GM18867 (cell line): ENCODE results near the gene TRAPPC10.

Source experiments
- ATAC-seq: cut with Tn5 transposase; IDR thresholded peaks from one replicate; pipeline ENCODE4 v1.9.1; 2021; ENCODE audit warnings: mild to moderate bottlenecking, moderate library complexity; ENCODE audit not compliant: unreplicated experiment

The TRAPPC10 gene

DNA sequence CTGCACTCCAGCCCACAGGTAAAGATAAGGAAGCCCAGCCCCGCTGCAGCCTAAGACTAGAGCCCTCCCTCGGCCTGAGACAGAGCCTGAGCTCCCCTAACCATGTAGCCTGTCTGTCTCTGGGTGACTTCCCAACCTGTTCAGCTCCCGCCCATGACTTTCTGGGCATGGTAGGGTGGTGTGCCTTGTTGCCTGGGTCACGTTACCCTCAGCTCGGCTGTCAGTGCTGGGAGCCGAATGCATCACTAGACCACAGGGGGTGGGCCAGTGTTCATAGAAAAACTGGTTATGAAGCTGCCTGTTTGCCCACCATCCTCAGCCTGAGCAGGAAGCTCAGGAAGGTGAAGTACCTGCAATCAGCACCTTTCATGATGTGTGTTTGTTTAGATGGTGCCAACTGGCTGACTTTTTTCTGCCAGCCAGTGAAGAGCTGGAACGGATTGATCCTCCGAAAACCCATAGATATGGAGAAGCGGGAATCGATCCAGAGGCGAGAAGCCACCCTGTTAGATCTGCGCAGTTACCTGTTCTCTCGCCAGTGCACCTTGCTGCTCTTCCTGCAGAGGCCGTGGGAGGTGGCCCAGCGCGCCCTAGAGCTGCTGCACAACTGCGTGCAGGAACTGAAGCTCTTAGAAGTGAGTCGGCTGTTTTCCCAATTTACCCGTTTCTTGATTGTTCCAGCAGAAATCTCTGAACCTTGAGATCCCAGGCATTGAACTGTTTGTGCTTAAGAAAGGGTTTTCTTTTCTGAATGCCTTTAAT, 51.2 kb downstream of the TRAPPC10 start:
- no peak for ATAC-seq

DNA sequence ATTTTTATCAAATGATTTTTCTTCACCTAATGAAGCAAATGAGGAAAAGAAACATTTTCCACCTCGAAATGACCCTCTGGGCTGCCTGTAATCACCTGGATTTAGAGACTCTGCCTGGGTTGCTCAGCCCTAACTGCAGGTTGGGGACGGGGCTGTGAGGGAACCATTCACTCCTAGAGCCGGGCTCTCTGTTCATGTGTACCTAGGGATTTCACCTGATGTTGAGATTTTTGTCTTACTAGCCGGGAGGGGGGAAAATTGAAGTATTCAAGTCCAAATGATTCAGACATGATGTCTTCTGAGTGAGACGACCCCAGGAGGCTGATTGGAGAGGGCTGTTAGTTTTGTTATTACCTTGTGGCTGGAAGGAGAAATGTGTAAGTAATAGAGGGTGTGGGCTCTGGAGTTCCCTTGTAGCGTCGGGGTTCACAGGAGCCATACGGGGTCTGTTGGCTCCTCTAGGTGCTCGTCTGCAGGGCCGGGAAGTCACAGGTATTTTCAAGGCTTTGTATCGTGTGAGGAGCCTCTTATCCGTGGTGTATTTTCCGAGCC, 52.8 kb downstream of the TRAPPC10 start:
- peak; percentile 13 for ATAC-seq

DNA sequence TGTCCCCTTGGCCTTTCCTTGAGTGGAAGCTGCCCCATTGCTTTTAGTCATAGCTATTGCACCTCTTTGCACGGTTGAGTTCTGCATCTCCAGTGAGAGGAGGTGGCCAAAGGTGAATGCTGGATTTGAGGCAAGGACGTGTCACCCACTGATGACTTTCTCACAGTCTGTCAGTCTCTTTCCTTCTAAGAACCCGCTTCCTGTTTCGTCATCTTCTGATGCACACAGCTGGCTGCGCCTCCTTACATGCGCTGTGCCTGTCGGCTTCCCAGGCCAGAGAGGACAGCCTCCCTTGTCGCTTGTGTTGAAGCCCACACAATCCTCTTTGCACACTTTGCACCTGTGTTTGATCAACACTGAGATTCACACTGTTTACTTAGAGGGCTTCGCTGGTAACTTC, 53.3 kb downstream of the TRAPPC10 start:
- peak; percentile 88 for ATAC-seq

DNA sequence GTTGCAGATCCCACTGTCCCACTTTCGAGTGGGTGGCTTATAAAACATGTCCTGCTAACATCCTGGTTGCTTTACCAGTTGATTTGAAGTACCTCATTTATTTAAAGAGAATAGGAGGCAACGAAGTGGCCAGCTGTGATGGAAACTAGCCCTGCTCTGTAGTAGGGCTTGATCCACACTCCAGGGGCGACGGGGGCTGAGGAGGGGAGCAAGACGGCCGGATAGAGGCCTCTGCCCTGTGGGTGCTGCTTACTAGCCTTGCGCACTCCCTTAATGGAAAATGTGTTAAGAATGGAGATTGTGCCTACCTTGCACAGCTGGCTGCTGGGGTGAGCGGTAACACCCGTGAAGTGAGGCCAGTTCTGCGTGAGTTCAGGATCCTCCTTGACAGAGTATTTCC, 54.0 kb downstream of the TRAPPC10 start:
- ATAC-seq: no peak

DNA sequence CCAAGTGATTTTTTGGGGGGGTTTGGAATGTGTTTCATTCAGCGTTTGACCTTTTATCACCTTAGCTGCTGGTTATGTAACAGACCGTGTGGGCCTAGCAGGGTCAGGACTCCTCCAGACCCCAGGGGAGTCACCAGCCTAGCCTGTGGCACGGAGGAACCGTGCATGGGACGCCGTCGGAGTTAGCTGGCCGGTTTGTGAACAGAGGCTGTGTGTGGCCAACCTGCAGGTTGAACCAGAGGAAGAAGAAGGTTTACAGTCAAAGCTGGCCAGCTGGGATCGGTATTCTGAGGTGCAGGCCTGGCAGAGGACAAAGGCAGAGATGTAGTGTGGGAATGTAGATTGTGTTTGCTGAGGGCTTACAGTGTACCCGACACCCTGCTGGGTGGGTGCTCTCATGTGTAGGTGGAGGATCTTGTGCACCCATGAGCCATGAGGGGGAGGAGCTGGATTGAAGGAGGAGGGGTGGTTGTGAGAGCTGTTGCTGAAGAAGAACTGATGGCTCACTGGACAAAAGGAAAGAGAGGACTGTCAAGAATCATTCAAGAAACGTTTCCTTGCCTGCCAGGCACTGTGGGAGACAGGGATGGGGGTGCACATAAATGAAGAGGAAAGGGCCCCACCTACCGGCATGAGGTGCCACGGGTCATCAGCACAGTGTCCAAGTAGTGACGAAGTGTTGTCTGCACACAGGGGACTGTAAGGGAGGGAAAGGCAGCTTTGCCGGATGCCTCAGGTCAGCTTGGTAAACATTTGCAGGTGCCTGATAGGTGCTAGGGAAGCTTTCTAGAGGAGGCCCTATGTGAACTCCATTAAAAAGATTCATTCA, 55.1 kb downstream of the TRAPPC10 start:
- no peak for ATAC-seq

DNA sequence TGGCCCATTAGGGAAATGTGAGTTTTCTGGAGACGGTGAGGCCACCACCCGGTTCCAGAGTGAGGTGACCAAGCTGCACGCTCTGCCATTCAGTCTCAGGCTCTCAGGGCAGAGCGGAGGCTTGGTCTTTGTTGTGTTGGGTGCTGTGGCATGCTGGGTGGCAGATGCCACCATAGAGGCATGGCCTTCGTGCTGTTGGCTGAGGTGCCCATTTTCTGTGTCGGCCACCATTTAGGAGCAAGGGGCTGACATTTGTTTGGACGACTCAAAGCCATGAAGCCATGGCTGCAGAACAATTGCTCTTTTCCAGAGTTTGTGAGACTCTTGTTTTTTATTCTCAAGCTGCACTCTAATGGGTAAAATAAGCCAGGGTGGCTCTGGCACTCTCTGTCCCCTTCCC, 58.3 kb downstream of the TRAPPC10 start:
- no peak for ATAC-seq

DNA sequence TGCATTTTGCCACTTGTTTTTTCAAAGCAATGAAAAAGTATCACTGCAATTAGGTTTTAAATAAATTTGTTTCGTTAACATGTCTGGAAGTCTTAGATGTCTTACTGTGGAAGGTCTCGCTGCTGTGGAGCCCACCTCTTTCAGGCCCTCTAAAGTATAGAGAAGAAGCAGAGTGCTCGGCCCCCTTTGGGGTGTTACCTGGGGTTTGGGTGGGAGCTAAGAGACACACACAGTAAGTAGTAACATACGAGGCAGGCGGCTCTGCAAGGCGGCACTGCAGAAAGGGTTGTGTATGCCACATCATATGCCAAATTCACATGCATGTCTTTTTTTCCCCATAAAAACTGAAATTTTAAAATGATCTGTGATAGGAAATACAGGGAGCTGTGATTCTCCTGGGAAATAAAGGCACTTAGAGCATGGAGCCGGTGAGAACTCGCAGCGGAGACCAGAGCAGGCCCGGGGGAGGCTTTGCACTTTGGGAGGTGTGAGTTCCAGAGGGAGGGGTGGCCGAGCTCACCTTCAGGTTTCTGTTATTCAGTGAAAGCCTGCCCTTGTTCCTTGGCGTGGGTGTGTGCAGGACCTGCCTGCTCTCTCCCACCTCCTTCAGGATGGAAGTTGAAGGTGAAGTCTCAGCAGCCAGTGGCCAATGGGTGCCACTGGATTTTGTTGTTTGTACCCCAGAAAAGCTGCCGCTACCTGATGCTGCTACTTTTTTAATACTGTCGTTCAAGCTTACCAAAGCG, 59.4 kb downstream of the TRAPPC10 start:
- no peak for ATAC-seq

DNA sequence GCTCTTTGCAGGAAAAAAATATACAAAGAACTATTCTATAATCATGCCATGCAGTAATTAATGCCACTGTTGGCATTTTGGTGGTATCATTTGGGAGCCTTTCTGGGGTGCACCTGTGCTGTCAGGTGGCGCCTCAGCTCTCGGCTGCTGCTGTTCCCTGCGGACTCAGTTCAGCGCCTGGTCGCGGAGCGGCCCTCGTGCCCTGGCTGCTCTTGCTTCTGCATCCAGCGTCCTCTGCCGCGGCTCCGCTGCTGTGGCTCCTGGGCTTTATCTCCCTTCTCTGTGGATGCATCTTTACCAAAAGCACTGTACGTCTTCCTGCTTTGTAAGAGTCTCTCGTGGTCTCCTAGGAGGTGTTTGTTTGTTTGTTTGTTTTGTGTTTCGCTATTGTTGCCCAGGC, 60.0 kb downstream of the TRAPPC10 start:
- ATAC-seq: no peak

DNA sequence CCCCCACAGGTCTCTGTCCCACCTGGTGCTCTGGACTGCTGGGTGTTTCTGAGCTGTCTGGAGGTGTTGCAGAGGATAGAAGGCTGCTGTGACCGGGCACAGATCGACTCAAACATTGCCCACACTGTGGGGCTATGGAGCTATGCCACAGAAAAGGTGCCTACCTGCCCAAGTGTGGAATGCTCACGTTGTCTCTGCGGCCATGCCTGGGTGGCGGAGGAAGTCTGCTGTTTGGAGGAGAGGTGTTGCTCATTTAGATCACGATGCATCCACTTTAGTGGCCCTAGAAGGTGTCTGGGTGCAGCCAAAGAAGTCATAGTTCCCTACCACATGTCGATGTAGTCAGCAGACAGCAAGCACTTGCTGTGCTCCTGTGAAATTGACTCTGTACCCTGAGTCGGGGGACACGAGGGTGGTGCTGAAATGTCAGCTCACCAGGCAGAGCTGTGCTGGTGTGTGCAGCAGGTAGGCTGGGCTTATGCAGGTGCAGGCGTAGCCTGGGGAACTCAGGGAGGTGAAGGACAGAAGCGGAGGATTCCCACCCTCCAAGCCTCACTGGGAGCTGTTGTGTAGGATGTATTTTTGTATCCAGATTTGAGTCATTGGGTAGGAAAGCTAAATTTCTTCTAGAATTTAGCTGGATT, 62.3 kb downstream of the TRAPPC10 start:
- no peak for ATAC-seq

DNA sequence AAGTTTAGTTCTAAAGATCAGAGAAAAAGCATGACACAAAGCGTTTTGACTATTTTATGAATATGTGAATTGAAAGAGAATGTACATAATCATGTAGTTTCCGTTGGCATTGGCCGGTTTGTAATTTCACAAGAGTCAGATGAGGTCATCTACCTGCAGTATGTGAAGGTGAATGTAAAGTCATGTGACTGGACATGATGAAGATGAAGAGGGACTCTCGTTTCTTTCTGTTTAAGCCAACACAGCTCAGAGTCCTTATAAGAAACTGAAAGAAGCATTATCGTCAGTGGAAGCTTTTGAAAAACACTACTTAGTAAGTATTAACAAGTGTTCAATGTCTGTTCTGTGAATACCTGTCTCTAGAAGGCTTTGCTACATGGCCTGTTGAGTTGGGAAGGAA, 64.2 kb downstream of the TRAPPC10 start:
- no peak for ATAC-seq

DNA sequence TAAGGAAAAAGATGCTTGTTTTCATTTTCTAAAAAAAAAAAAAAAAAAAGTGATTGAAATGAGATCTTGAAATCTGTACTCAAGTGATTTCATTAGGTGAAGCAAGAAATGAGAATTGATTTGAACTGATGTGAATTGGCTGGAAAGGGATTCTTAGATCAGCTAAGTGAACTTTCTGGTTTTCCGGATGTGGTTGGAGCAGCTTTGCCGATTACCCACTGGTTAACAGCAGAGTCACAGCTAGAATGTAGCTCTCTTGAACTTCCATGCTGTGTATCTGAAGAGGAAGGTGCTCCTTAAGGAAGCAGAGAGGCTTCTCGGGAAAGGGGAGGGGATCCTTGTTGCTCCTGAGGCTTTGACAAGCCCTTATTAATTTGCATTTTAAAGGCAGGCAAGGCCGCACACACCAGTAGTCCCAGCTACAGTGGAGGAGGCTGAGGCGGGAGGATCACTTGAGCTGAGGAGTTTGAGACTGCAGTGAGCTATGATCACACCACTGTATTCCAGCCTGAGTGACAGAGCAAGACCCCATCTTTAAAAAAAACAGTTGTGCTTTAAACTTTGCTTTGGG, 66.4 kb downstream of the TRAPPC10 start:
- ATAC-seq: no peak

DNA sequence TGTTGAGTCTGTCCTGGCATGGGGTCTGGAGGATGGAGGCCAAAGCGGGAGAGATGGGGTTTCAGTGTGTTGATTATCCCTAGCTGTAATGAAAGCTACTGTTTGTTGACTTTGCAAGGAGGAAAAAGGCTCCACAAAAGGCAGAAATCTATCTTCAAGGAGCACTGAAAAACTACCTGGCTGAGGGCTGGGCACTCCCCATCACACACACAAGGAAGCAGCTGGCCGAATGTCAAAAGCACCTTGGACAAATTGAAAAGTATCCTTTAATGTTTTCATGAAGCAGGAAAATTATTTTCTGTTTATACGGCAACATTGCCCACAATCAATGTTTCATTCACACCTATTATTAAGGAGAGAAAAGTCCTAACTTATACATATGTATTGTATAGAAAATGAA, 67.3 kb downstream of the TRAPPC10 start:
- no peak for ATAC-seq

DNA sequence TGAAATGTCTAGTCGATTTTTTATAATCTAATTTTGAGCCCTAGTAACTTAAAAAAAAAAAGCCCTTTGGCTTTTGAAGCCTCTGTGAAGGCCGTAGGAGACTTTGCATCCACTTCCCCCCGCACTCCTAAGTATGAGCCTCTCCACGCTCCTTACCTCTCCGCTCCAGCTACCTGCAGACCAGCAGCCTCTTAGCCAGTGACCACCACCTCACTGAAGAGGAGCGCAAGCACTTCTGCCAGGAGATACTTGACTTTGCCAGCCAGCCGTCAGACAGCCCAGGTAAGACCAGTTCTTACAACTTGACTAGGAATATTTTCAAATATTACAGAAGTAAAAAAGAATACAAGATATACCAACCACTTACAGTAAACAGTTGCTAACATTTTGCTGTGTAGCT, 67.7 kb downstream of the TRAPPC10 start:
- ATAC-seq: no peak

DNA sequence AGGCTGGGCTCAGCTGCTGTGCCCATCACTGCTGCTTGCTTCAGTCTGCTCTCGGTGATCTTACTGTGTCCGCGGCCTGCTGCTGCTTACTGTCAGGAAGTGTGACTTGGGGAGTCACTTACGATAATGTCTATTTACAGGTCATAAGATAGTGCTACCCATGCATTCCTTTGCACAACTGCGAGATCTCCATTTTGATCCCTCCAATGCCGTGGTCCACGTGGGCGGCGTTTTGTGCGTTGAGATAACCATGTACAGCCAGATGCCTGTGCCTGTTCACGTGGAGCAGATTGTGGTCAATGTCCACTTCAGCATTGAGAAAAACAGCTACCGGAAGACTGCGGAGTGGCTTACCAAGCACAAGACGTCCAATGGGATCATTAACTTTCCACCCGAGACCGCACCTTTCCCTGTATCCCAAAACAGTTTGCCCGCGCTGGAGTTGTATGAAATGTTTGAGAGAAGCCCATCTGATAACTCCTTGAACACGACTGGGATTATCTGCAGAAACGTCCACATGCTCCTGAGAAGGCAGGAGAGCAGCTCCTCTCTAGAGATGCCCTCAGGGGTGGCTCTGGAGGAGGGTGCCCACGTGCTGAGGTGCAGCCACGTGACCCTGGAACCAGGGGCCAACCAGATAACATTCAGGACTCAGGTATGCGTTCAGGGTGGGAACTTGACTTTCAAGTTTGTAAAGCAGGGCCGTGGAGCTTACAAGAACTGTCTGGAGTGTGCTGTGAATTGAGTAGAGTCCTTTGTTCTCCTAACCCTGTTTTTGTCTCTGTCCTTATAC, 70.7 kb downstream of the TRAPPC10 start:
- no peak for ATAC-seq

DNA sequence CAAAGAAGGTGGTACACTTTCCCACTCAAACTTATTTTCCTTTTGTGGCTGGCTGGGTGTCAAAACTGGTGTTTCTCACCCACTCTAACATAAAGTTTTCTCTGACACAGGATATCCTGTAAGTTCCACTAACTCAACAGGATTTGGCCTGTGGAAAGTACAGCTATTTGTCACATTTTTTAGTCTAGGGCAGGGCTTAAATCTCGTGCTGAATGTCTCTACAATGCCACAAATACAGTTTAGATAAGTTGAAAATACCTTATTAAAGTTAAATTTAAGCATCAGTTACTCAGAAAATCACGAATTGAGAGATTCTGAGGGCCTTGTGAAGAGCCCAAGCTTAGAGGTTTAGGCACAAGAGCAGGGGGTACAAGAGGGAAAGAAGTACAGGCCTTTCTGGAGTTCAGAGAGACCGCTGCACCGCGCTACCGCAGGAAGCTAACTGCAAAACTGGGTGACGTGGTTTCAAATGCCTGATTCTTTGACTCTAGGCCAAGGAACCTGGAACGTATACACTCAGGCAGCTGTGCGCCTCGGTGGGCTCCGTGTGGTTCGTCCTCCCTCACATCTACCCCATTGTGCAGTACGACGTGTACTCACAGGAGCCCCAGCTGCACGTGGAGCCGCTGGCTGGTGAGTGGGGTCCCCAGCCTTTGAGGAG, 71.7 kb downstream of the TRAPPC10 start:
- no peak for ATAC-seq

DNA sequence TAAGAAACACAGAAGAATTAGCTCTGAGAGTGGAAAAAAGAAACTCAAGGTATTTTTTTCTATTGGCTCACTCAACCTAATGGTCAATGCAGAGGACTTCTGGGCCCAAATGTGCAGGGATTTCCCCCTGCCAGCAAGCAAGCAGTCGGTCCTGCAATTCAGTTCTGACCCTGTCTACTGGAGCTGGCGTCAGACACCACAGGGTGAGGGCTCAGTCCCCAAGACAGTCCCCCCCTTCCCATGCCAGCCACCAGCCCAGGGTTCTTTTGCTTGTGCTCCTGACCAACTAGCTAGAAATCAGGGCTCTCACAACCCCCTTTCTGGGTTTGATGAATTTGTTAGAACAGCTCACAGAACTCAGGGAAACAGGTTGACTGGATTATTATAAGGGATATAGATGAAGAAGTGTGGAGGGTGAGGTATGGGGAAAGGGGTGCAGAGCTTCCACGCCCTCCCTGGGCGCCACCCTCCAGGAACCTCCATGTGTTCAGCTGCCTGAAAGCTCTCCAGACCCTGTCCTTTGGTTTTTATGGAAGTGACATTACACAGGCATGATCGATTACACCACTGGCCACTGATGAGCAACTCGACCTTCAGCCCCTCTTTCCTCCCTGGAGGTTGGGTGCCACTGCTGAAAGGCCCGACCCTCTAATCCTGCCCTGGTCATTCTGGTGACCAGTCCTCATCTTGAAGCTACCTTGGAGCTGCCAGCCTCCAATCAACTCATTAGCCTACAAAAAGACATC, 72.6 kb downstream of the TRAPPC10 start:
- ATAC-seq: no peak

DNA sequence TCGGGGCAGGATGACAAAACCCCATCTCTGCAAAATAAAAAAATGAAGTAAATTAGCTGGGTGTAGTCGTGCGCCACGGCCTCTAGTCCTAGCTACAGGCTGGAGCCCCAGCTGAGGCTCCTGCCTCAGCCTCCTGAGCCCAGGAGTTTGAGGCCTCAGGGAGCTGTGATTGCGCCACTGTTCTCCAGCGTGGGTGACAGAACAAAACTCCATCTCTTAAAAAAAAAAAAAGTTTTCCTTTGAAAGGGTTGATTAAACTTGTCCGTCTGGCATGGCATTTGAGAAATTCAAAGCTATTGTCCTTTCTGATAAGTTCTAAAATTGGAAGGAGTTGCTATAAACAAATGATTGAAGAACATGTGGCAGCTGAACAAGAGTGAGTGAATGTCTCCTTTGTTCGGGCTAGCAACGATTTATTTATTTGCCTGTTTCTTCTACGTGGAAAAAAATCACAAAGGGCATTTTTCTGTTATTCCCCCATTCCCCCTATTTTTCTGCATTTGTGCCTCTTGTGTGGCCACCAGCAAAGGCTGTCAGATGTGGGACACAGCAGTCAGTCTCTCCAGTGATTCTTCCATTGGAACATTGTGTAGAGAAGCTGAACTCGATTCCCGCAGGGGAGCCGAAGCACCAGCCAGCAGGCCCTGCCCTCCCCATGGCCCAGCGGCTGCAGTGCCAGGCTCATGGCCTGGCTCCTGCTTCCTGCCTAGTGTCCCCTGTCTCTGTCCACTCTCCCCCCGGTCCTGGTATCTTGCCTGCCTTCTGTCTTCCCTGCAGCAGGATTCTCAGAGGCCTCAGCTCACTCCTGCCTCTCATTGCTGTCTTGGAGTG, 73.6 kb downstream of the TRAPPC10 start:
- ATAC-seq: no peak
